GM12891 (cell line): ENCODE data around the gene KRR1.

Experiments
- POLR2A ChIP-seq: IDR thresholded peaks from 2 replicates; pipeline ENCODE4 v1.6.1; 2011; ENCODE audit warnings: low read depth, low read length, control low read depth
- TAF1 ChIP-seq: IDR thresholded peaks from 2 replicates; pipeline ENCODE4 v1.6.1; 2011; ENCODE audit warnings: low read depth, low read length, control low read depth

GRCh38 chr12:75491169-75491568, 20.2 kb downstream of the KRR1 start:
- TF ChIP-seq POLR2A (no peak), TAF1 (no peak)
